HG03060 (cell line): ENCODE results near the gene CHST8.
"Not testable (repeated sequence)": the region's sequence is repeated elsewhere in the genome, so short reads cannot be mapped to it uniquely, and the experiment has no call there.

Experiments used
- ATAC-seq: cut with Tn5 transposase; IDR thresholded peaks from one replicate; pipeline ENCODE4 v1.9.1; 2021; ENCODE audit warnings: low read depth, moderate number of reproducible peaks; ENCODE audit not compliant: unreplicated experiment

Gene CHST8

GRCh38 chr19:33621811-33622504 lies at the start of gene CHST8:
Gene CHST8, plus strand, starts transcription at chr19:33621953. Its CDS starts 67,309 bp downstream, at chr19:33689262.
- ATAC-seq, result no peak

GRCh38 chr19:33572929-33573328 lies 48.8 kb upstream of the CHST8 start:
- no peak for ATAC-seq

- ATAC-seq, result no peak
Observed at GRCh38 chr19:33574824-33575223, 46.9 kb upstream of the CHST8 start.

- no peak for ATAC-seq
Observed at GRCh38 chr19:33578697-33579096, 43.1 kb upstream of the CHST8 start.

DNA sequence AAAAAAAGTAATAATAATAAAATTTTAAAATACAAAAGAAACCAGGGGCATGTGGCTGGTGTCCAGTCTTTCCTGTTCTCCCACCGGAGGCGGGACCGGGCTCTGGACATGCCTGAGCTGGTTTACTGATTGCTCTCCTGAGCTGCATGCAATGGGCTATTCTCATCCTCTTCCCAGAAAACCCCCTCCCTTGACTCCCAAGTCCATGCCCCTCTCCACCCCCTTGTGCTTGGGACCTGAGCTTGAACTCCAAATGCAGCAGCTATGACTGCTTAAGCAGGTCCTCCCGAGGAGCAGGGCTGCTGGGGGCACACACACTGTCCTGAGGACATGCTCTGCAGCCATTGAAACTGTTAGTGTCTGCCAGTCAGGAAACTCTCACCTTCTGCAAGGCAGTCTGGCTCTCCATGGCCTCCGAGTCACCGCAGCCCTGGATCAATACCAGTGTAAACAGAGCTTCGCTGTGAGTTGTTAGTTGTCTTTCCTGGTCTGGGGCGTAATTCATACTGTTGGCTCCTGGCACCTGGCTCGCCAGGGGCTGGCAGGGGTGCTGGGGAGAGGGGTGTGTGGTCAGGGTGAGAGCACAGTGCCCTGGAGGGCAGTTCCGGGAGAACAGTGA lies 41.6 kb upstream of the CHST8 start:
- no peak for ATAC-seq

- ATAC-seq, result no peak
Observed at GRCh38 chr19:33580645-33581037, 41.1 kb upstream of the CHST8 start.

GRCh38 chr19:33582914-33583313 lies 38.8 kb upstream of the CHST8 start:
- ATAC-seq, result no peak

DNA sequence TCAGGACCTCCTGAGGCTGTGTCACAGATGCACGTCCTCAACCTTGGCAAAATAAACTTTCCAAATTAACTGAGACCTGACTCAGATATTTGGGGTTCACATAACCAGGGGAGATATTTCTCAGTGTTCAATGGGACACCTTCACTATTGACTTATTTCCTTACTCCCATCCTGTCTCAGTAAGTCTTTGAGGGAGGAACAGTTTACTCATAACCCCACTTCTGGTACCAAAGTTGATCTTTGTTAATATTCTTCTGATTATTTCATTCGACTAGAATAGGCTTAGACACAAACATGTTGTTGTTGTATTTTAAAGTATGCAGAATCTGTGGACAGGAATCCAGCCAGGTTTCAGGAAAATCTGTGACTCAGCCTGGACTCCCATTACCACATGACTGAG lies 34.6 kb upstream of the CHST8 start:
- ATAC-seq, result no peak

- ATAC-seq, result no peak
Observed at GRCh38 chr19:33590224-33590623, 31.5 kb upstream of the CHST8 start.

GRCh38 chr19:33595783-33596182 lies 26.0 kb upstream of the CHST8 start:
- ATAC-seq, result no peak

- ATAC-seq, result no peak
Observed at GRCh38 chr19:33601583-33601982, 20.2 kb upstream of the CHST8 start.

- ATAC-seq, result no peak
Observed at GRCh38 chr19:33602576-33603204, 19.1 kb upstream of the CHST8 start.

- no peak for ATAC-seq
Observed at GRCh38 chr19:33603377-33603776, 18.4 kb upstream of the CHST8 start.

DNA sequence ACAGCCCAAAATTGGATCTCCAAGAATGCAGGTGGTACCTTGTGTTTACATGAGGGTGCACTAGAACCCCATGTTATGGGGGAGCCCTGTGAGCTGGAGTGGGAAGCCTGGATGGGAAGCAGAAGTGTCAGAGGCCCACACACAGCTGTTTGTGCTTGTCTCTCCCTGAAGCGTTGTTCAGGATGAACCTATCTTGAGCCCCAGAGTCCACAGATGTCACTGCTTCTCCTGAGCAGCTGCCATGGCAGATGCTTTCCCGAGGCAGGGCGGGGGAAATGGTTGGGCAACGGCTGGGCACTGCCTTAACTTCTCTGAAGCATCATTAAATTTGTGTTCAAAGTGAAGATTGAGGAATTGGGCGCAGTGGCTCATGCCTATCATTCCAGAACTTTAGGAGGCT lies 17.1 kb upstream of the CHST8 start:
- no peak for ATAC-seq

GRCh38 chr19:33605803-33606295 lies 15.9 kb upstream of the CHST8 start:
- ATAC-seq, result not testable (repeated sequence)

DNA sequence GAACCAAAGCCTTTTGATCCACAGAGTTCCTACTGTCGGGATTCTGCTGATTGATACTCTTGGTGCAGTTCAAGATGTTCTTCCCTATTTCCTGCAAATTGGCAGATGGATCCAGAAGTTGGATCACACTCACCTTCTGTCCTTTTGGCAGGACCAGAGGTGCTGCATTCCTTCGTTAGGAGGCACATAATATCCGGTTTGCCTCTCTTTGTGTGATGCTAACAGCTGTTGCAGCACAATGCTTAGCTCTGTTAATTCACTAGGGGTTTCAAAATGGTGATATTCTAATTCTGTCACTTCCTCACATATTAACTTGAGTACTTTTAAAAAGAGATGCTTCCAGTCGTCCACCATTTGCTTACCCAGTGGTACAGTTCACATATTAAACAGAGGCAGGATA lies 15.2 kb upstream of the CHST8 start:
- no peak for ATAC-seq

GRCh38 chr19:33609353-33609752 lies 12.4 kb upstream of the CHST8 start:
- ATAC-seq, result no peak

DNA sequence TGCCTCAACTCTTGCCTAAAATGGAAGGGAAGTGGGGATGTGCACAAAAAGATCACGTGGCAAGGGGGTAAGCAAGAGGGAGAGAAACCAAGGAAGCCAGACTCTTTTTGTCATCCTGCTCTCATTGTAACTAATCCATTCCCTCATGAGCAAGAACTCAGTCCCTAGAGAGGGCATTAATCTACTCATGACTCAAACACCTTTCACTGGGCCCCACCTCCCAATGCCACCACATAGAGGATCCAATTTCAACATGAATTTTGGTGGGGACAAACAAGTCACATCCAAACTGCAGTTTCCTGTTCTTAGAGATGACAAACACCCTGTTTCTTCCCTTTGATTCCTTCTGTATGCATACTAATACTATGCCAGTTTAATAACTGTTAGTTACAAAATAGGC lies 11.2 kb upstream of the CHST8 start:
- ATAC-seq, result no peak

DNA sequence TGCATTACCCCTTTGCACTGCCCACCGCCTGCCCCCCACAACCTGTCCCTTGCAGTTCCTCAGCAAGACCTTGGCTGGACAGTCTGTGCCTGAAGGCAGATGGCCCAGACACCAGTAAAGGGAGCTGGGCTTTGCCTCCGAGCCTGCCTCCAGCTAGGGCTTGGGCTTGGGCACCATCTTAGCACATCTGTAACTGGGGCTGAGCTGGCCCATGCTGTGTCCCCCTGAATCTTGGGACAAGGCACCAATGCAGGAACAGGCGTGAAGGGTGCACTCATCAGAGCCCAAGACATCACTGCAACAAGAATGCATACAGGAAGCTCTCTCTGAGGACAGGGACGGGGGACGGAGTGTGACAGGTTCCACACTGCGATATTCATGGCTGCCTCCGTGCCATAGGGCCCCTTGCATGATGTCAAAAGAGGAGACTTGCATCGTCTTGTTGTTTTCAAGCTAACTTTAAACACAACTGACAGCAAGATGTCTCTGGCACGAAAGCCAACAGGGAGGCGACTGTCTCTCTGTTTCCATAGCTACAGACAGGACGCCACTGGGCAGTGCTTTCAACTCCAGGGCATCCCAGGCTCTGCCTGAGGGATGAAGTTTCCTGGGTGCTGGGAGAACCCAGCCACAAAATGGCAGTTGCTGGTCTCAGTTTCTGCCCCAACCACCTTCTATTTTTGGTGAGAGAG lies 8.7 kb upstream of the CHST8 start:
- ATAC-seq, result no peak

DNA sequence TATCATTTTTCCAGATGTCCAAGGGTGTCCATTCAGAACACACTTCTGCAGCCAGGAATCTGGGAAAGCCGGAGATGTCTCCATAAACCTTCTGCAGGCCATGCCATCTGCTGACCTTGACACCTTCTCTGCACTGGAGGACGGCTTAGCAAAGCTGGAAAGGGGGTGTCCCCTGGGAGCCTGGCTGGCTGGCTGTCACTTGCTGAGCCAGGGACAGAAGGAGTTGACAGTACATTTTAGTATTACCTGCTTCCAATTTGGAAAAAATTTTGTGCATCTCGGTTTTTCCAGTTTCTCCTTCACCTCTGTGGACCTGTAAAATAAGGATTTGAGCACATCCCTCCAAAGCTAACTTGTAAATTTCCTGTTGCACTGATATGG lies 8.1 kb upstream of the CHST8 start:
- ATAC-seq, result no peak

GRCh38 chr19:33616346-33616745 lies 5.4 kb upstream of the CHST8 start:
- ATAC-seq, result no peak
